ENCODE results near the gene RGS4.

Gene RGS4

GRCh38 chr1:163046071-163046470 is 23.1 kb upstream of the RGS4 start:
- no peak overlapping the region for H2BK15ac ChIP-seq (ENCODE audit: low read depth, poor library complexity, severe bottlenecking)
- peak overlapping the region; percentile 66 for H3K9ac ChIP-seq (ENCODE audit: low read length)
- no peaks in the 10 kb centered on the region for H3K4me1 ChIP-seq (ENCODE audit: control insufficient read depth, insufficient read depth, low read depth, low read length)
- no peak overlapping the region for H4K8ac ChIP-seq (ENCODE audit: low read length)
- H3K9me3 ChIP-seq (ENCODE audit: control insufficient read depth, low read length) = no peaks in the 10 kb centered on the region
- no peak overlapping the region for H3K27ac ChIP-seq (ENCODE audit: low read length, poor library complexity, severe bottlenecking)
- H3K4me2 ChIP-seq (ENCODE audit: low read length, poor library complexity, severe bottlenecking) = no peak overlapping the region
- no peak overlapping the region for H3K4ac ChIP-seq (ENCODE audit: low read depth in 1 of 2, low read length in 2 of 2)
- no peak overlapping the region for H2BK12ac ChIP-seq (ENCODE audit: low read length in 2 of 2)
- H3K79me1 ChIP-seq (replicated peaks; ENCODE audit: low read length, poor library complexity, severe bottlenecking) = no peaks in the 10 kb centered on the region
- H3K27me3 ChIP-seq (ENCODE audit: control insufficient read depth in 1 of 2, insufficient read depth in 1 of 2, low read length in 2 of 2) = no peaks in the 10 kb centered on the region
- no peak overlapping the region for H3K4me3 ChIP-seq (ENCODE audit: insufficient read depth in 1 of 2, low read depth in 1 of 2, low read length in 2 of 2)
- WGBS = no CpG with 5 or more reads among the region's 1 CpG
- H4K91ac ChIP-seq (ENCODE audit: low read length) = no peak overlapping the region
- peak; percentile 48 for DNase-seq
- H2AFZ ChIP-seq (ENCODE audit: low read depth, low read length) = no peak overlapping the region
- no peak overlapping the region for H2AK5ac ChIP-seq (ENCODE audit: low read length, severe bottlenecking)
- H3K23ac ChIP-seq (ENCODE audit: low read length in 2 of 2) = no peak overlapping the region
- H3K14ac ChIP-seq (ENCODE audit: low read length in 2 of 2) = no peak overlapping the region
- no peak overlapping the region for H2BK120ac ChIP-seq (ENCODE audit: low read depth, low read length)
- no peaks in the 10 kb centered on the region for H3K36me3 ChIP-seq (ENCODE audit: control insufficient read depth in 1 of 2, insufficient read depth in 2 of 2, low read depth in 1 of 2, low read length in 2 of 2)
- H3K18ac ChIP-seq (ENCODE audit: low read depth in 1 of 2, low read length in 2 of 2) = no peak overlapping the region
- H2BK5ac ChIP-seq (ENCODE audit: low read depth, low read length, poor library complexity, severe bottlenecking) = no peak overlapping the region

DNA sequence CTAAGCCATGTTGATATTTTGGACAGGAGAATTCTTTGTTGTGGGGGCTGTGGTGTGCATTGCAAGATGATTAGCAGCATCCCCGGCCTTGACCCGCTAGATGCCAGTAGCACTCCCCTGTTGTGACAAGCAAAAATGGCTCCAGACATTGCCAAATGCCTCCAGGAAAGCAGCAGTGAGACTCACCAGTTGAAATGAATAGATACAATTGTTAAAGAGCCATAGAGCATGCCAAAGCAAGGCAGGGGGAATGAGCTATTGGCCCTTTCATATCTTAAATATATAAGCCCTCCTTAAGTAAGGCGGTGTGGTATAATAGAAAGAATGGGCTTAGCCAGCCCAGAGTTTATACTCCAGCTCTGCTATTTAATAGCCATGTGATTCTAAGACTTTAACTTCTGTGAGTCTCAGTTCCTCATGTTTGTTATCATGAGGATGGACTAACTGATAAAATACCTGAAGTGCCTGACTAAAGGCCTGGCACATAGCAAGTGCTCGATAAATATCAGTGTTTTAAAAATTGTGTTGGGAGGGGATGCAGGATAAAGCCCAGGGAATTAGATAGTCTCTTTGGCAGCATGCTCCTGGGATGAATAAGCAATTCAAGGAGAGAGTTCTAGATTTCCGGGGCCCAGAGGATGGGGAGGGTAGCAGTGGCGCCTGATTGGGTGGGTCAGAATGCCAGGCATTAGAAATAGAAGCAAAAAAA is 21.1 kb upstream of the RGS4 start:
- DNase-seq = no peak

GRCh38 chr1:163048869-163049268 is 20.3 kb upstream of the RGS4 start:
- H3K36me3 ChIP-seq (ENCODE audit: control insufficient read depth in 1 of 2, insufficient read depth in 2 of 2, low read depth in 1 of 2, low read length in 2 of 2) = no peaks in the 10 kb centered on the region
- no peak overlapping the region for H2AFZ ChIP-seq (ENCODE audit: low read depth, low read length)
- H3K79me1 ChIP-seq (replicated peaks; ENCODE audit: low read length, poor library complexity, severe bottlenecking) = no peaks in the 10 kb centered on the region
- WGBS = 52% methylated on average over 3 of the region's 5 CpGs
- H3K18ac ChIP-seq (ENCODE audit: low read depth in 1 of 2, low read length in 2 of 2) = peak overlapping the region in 1 of 2 experiments; percentile 12
- no peak overlapping the region for H3K27ac ChIP-seq (ENCODE audit: low read length, poor library complexity, severe bottlenecking)
- no peak overlapping the region for H3K9ac ChIP-seq (ENCODE audit: low read length)
- no peak overlapping the region for H2BK12ac ChIP-seq (ENCODE audit: low read length in 2 of 2)
- no peak overlapping the region for H4K8ac ChIP-seq (ENCODE audit: low read length)
- H4K91ac ChIP-seq (ENCODE audit: low read length) = no peak overlapping the region
- H3K4me2 ChIP-seq (ENCODE audit: low read length, poor library complexity, severe bottlenecking) = no peak overlapping the region
- H3K4me1 ChIP-seq (ENCODE audit: control insufficient read depth, insufficient read depth, low read depth, low read length) = no peaks in the 10 kb centered on the region
- no peaks in the 10 kb centered on the region for H3K27me3 ChIP-seq (ENCODE audit: control insufficient read depth in 1 of 2, insufficient read depth in 1 of 2, low read length in 2 of 2)
- no peak overlapping the region for H3K14ac ChIP-seq (ENCODE audit: low read length in 2 of 2)
- H2BK120ac ChIP-seq (ENCODE audit: low read depth, low read length) = no peak overlapping the region
- H2BK5ac ChIP-seq (ENCODE audit: low read depth, low read length, poor library complexity, severe bottlenecking) = no peak overlapping the region
- no peak overlapping the region for H3K4ac ChIP-seq (ENCODE audit: low read depth in 1 of 2, low read length in 2 of 2)
- H3K23ac ChIP-seq (ENCODE audit: low read length in 2 of 2) = no peak overlapping the region
- no peaks in the 10 kb centered on the region for H3K9me3 ChIP-seq (ENCODE audit: control insufficient read depth, low read length)
- no peak overlapping the region for H2AK5ac ChIP-seq (ENCODE audit: low read length, severe bottlenecking)
- no peak overlapping the region for H3K4me3 ChIP-seq (ENCODE audit: insufficient read depth in 1 of 2, low read depth in 1 of 2, low read length in 2 of 2)
- DNase-seq = no peak
- no peak overlapping the region for H2BK15ac ChIP-seq (ENCODE audit: low read depth, poor library complexity, severe bottlenecking)

More for the DNA sequence above, 21.1 kb upstream of the RGS4 start:
- Histone ChIP-seq H3K9me3 (ENCODE audit: control insufficient read depth, low read length) (no peaks in the 10 kb centered on the region), H2AFZ (ENCODE audit: low read depth, low read length) (no peak overlapping the region), H3K27me3 (ENCODE audit: control insufficient read depth in 1 of 2, insufficient read depth in 1 of 2, low read length in 2 of 2) (no peaks in the 10 kb centered on the region), H3K36me3 (ENCODE audit: control insufficient read depth in 1 of 2, insufficient read depth in 2 of 2, low read depth in 1 of 2, low read length in 2 of 2) (no peaks in the 10 kb centered on the region), H3K4me1 (ENCODE audit: control insufficient read depth, insufficient read depth, low read depth, low read length) (no peaks in the 10 kb centered on the region), H3K9ac (ENCODE audit: low read length) (no peak overlapping the region), H2AK5ac (ENCODE audit: low read length, severe bottlenecking) (no peak overlapping the region), H4K91ac (ENCODE audit: low read length) (no peak overlapping the region), H2BK15ac (ENCODE audit: low read depth, poor library complexity, severe bottlenecking) (no peak overlapping the region), H2BK12ac (ENCODE audit: low read length in 2 of 2) (no peak overlapping the region), H2BK5ac (ENCODE audit: low read depth, low read length, poor library complexity, severe bottlenecking) (no peak overlapping the region), H3K27ac (ENCODE audit: low read length, poor library complexity, severe bottlenecking) (no peak overlapping the region), H3K23ac (ENCODE audit: low read length in 2 of 2) (no peak overlapping the region), H4K8ac (ENCODE audit: low read length) (no peak overlapping the region), H3K18ac (ENCODE audit: low read depth in 1 of 2, low read length in 2 of 2) (no peak overlapping the region), H3K4ac (ENCODE audit: low read depth in 1 of 2, low read length in 2 of 2) (no peak overlapping the region), H3K79me1 (replicated peaks; ENCODE audit: low read length, poor library complexity, severe bottlenecking) (no peaks in the 10 kb centered on the region), H2BK120ac (ENCODE audit: low read depth, low read length) (no peak overlapping the region), H3K4me2 (ENCODE audit: low read length, poor library complexity, severe bottlenecking) (no peak overlapping the region), H3K14ac (ENCODE audit: low read length in 2 of 2) (no peak overlapping the region), H3K4me3 (ENCODE audit: insufficient read depth in 1 of 2, low read depth in 1 of 2, low read length in 2 of 2) (no peak overlapping the region)
- 89% methylated on average over 5 of the region's 6 CpGs for WGBS

DNA sequence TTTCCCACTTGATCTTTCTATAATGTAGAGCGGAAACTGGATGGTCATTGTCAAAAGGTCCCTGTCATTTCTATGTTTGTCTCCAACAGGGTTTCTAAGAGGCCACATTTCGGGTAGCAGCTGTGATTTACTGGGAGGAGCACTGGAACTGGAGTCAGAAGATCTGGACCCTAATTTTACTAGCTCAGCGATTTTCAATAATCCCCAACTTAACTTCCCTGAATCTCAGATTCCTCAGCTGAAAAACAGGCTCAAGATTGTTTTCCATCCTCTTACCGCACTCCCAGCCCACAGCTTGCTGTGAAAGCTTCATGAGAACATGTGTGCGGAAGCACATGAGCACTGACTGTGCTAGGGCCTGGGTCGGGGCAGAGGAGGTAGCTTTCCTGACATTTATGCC is 19.9 kb upstream of the RGS4 start:
- H3K79me1 ChIP-seq (replicated peaks; ENCODE audit: low read length, poor library complexity, severe bottlenecking) = no peaks in the 10 kb centered on the region
- H3K27me3 ChIP-seq (ENCODE audit: control insufficient read depth in 1 of 2, insufficient read depth in 1 of 2, low read length in 2 of 2) = no peaks in the 10 kb centered on the region
- no peaks in the 10 kb centered on the region for H3K4me1 ChIP-seq (ENCODE audit: control insufficient read depth, insufficient read depth, low read depth, low read length)
- no peak overlapping the region for H3K27ac ChIP-seq (ENCODE audit: low read length, poor library complexity, severe bottlenecking)
- H2BK5ac ChIP-seq (ENCODE audit: low read depth, low read length, poor library complexity, severe bottlenecking) = no peak overlapping the region
- H2BK12ac ChIP-seq (ENCODE audit: low read length in 2 of 2) = no peak overlapping the region
- H2BK120ac ChIP-seq (ENCODE audit: low read depth, low read length) = no peak overlapping the region
- 90% methylated on average over 6 of the region's 6 CpGs for WGBS
- no peak overlapping the region for H4K91ac ChIP-seq (ENCODE audit: low read length)
- no peak overlapping the region for H3K9ac ChIP-seq (ENCODE audit: low read length)
- H3K14ac ChIP-seq (ENCODE audit: low read length in 2 of 2) = no peak overlapping the region
- no peak overlapping the region for H2AK5ac ChIP-seq (ENCODE audit: low read length, severe bottlenecking)
- H4K8ac ChIP-seq (ENCODE audit: low read length) = no peak overlapping the region
- no peak overlapping the region for H3K23ac ChIP-seq (ENCODE audit: low read length in 2 of 2)
- no peak overlapping the region for H3K18ac ChIP-seq (ENCODE audit: low read depth in 1 of 2, low read length in 2 of 2)
- H2AFZ ChIP-seq (ENCODE audit: low read depth, low read length) = no peak overlapping the region
- no peak overlapping the region for H3K4me2 ChIP-seq (ENCODE audit: low read length, poor library complexity, severe bottlenecking)
- H3K36me3 ChIP-seq (ENCODE audit: control insufficient read depth in 1 of 2, insufficient read depth in 2 of 2, low read depth in 1 of 2, low read length in 2 of 2) = no peaks in the 10 kb centered on the region
- DNase-seq = no peak
- no peak overlapping the region for H2BK15ac ChIP-seq (ENCODE audit: low read depth, poor library complexity, severe bottlenecking)
- H3K9me3 ChIP-seq (ENCODE audit: control insufficient read depth, low read length) = no peaks in the 10 kb centered on the region
- H3K4me3 ChIP-seq (ENCODE audit: insufficient read depth in 1 of 2, low read depth in 1 of 2, low read length in 2 of 2) = no peak overlapping the region
- no peak overlapping the region for H3K4ac ChIP-seq (ENCODE audit: low read depth in 1 of 2, low read length in 2 of 2)

All from mesenchymal stem cell (in vitro differentiated cells and primary cell).